ENCODE results near the gene WDR82.
A peak's percentile ranks its signal among the peaks of the same experiment; 100 is the strongest.

The WDR82 gene, protein sequence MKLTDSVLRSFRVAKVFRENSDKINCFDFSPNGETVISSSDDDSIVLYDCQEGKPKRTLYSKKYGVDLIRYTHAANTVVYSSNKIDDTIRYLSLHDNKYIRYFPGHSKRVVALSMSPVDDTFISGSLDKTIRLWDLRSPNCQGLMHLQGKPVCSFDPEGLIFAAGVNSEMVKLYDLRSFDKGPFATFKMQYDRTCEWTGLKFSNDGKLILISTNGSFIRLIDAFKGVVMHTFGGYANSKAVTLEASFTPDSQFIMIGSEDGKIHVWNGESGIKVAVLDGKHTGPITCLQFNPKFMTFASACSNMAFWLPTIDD

DNA sequence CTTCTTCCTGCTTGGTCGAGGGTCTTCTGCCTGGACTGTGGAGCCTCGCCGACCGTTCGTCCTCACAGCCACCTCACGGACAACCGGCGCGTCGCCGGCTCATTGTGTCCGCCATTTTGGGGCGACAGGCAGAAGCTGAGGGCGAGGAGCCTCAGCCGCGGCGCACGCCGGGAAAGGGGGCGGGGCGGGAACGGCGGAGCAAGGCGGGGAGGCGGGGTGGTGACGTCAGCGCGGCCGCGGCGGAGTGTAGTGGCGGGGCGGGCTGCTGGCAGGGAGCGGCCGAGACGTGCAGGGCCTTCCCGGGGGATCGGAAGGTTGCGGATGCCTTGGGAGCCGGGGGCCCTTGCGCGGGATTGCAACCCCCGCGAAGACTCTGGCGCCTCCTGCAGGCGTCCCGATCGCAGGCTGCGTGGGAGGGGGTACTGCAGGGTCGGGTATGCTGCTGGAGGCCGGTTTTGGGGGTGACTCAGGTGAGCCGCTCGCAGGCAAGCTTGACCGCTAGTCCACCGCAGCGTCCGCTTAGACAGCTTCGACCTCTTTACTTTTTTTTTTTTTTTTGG lies at the start of gene WDR82:
Gene WDR82, minus strand, starts transcription at position 140 of the 560 bp plus-strand sequence. CDS start 288 bp downstream, outside the sequence.
- peak; percentile 96 for DNase-seq

DNA sequence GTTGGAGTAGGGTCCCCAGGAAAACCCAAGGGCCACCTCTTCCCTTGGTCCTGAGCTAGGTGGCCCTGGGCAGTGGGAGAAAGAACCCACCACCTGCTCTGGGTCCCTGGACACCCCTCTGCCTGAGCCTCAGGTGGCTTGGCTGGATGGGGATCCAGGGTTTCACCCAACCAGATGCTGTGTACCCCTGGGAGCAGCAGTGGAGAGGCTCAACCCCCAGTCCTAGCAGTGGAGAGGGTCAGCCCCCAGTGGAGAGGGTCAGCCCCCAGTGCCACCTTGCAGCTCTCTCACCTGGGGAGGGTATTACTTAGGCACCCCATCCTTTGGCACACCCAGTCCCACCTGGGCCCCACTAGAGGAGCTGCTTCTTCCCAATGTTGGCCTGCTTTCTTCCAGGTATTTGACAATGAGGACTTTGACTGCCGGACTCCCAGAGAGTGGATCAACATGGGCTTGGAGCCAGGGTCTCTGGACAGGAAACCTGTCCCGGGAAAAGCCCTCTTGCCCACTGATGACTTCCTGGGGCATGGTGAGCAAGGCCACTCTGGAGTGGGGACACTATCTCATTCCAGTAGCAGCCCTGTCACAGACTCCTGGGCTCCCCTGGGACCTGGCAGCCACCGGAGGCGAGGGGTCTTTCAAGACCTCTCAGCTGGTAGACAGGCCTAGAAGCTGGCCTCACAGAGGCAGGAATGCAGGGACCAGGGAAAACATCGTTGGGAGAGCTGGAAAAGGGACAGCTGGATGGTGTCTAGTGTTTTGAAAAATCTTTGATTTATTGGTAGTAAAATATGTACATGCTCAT lies 49.2 kb upstream of the WDR82 start:
- no peak for DNase-seq

DNA sequence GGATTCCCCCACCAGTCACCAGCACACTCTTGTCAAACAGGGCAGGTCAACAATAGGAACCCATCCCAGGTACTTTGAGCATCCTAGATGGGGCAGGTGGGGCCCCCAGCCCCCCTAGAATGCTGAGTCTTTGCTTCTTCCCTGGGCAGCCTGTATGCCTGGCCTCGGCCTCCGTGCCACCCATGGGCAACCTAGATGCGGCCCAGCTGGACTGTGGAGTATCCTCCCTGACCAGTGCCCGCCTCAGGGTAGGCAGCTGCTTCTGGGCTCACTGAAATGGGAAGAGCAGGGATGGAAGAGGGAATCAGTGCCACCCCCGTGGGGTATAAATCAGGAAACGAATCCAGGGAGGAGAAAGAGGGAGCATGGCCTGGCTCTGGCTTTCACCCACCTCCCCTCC lies 48.5 kb upstream of the WDR82 start:
- no peak for DNase-seq

DNA sequence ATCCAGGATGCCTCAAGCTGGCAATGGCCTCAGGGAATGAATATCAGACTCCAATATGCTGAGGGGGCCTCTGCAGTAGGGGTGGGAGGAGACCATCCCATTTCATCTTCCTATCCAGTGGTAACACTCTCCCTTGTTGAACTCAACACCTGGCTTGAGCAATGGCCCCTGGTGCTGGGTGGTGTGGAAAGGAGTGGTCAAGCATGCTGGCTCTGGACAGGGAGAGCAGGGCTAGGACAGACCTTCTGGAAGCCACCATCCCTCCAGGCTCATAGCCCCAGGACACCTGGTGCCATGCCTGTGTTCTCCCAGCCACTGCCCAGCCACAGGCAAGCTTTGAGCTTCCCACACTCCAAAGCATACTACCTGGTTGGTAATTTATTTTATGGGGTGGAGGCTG lies 47.2 kb upstream of the WDR82 start:
- DNase-seq = no peak

DNA sequence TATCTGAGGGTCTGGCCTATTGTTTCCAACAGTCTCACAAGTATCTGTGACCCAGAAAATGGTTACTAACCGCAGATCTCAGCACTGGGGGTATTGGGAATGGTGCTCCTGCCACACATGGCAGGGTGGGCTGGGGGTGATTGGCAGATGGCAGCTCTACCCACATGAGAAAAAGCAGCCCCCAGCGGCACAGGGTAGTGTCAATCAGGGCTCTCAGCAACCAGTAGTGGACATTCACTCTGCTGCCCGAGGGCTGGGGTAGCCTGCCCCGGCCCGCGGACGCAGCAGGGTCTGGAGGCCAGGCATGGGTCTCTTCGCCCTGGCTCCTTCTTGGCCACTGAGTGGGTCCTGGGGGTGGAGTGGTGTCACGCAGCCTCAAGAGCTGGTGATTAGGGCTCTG lies 46.2 kb upstream of the WDR82 start:
- DNase-seq = no peak

DNA sequence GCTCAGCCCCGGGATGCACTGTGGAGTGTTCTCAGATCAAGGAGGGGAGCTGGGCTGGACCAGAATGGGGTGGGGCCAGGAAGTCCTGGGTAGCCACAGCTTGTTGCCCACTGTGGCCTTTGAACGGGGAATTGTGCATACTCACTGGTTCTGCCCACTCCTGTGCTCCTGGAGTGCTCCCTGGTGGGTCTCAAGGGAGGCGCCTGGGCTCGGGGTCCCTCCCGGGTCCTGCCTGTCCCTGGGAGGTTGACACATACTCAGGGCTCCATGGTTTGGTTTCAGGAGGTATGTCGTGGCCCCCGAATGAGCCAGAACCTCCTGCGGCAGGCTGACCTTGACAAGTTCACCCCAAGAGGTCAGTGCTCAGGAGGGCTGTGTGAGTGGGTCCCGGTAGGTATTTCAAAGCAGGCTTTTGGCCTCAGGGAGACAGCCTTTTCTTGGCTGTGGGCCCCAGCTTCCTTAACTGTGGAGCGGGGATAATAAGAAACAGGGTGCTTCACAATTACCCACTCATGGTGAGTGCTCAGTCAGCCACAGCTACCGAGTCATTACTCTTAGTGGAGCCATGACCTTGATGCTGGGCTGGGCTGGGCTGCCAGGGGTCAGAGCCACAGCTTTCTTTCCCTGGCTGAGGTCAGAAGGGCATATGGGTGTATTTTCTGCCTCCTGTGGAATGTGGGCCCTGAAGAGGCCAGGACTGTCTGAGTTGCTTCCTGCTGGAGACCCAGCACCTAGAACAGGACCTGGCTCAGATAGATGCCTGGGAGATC lies 45.3 kb upstream of the WDR82 start:
- DNase-seq = peak; percentile 19

DNA sequence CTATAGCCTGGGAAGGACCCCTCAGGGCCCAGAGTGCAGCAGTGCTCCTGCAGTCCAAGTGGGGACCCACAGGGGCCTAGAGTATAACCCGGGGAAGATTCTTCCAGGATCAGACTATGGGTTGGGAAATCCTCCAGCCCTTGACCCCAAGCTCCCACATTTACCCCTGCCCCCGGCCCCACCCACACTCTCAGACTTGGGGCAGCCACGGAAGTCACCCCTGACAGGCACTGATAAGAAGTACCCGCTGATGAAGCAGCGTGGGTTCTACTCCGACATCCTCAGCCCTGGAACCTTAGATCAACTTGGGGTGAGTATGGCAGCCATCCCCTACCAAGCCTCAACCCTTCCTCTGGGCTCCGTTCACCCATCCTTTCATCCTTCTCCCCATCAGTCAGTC lies 44.0 kb upstream of the WDR82 start:
- DNase-seq = no peak

DNA sequence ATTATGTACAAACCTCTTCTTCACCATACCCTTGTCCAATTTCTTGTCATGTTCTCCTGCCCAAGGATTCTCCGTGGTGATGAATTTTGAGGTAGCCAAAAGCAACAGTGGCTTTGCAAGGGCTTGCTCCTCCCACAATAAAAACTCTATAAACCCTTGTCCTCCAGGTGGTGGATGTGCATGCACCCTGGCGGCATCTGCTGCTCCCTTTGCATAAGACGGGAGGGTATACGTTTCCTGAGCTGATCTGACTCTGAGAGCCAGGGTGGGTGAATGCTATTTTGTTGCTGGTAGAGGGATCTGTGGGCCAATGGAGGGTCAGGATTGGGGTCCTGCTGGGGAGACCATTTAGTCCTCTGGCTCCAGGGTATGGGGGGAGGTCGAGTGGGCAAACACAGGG lies 43.0 kb upstream of the WDR82 start:
- DNase-seq = no peak

DNA sequence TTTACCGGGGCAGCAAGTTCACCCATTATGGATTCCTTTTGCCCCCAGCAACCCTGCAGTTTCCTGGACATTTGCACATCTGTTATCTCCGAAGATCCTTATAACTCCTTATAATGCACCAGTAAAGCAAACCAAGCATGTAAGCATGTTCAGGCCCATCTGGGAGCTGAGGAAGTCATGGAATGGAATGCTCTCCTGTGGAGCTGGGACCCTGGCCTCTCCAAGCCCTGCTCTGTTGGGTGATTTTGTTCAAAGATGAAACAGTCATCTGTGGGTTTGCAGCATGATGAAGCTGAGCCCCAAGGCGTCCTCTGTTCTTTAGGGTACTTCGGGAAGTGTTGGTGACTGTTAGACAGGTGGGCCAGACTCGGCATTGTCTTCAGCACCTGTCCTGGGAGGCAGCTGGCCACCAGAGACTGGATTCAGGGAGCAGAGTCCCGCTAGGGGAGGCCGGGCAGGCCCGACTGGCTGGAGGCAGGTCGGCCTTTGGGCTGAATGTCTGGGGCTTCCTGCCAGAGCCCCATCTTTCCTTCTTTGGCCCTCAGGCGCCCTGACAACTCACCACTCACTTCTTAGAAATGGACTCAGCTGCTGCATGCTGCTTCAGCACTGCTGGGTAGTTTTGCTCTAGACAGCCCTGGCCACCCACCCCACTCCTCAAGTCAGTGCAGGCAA lies 41.6 kb upstream of the WDR82 start:
- DNase-seq = no peak

DNA sequence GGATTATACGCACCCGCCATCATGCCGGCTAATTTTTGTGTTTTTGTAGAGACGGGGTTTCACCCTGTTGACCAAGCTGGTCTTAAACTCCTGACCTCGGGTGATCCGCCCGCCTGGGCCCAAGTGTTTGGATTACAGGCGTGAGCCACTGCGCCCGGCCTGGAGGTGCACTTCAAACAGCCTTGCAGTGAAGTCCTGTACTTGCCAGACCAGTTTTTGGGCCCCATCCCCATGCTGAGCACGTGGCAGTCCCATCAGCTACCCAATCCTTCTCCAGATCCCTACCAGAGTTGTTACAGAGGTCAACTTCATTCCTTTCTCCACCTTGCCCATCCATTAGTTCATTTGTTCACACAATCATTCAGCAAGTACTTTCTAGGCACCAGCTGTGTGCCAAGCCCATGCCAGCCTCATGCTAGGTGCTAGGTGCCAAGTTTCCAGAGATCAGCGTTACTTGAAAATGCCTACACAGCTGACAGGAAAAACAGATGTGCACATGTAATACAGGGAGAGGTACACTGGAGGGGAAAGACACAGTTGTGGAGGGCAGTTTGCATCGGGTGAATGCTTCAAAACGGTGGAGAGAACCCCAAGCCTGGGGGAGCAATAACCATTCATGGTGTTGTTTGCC lies 39.9 kb upstream of the WDR82 start:
- peak; percentile 47 for DNase-seq

DNA sequence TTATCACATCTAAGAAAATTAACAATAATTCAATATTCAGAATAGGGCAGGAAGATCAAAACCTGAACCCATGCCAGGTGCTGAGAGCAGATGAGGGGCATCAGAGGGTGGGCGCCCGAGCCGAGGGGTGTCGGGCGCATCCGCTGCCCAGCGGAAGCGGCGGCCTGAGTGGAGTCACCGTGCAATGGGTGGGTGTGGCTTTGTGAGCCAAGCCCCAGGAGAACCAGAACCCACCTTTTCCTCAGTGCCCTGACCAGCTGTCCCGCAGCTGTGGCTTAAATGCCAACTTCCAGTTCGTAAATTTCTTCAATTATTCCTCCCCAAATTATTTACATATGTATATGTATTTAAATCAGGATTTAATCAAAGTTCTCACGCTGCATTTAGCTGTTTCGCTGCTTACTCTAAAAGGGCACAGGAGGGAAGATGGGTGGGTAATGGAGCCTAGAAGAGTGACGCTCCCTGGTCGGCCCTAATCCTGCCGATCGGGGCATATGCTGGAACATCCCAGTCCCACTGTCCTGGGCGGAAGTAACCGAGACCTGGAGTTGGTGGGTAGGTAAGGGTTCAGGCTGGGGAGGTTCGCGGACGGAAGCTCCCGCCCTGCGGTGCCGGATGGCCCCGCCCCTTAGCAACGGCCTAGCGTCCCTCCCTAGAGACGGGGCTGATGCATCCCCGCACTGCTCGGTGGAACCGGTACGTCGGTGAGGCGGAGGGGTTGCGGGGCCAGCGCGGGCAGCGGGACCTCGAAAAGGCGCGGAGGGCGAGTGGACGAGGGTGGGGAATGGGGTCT lies 39.0 kb upstream of the WDR82 start:
- DNase-seq = no peak

DNA sequence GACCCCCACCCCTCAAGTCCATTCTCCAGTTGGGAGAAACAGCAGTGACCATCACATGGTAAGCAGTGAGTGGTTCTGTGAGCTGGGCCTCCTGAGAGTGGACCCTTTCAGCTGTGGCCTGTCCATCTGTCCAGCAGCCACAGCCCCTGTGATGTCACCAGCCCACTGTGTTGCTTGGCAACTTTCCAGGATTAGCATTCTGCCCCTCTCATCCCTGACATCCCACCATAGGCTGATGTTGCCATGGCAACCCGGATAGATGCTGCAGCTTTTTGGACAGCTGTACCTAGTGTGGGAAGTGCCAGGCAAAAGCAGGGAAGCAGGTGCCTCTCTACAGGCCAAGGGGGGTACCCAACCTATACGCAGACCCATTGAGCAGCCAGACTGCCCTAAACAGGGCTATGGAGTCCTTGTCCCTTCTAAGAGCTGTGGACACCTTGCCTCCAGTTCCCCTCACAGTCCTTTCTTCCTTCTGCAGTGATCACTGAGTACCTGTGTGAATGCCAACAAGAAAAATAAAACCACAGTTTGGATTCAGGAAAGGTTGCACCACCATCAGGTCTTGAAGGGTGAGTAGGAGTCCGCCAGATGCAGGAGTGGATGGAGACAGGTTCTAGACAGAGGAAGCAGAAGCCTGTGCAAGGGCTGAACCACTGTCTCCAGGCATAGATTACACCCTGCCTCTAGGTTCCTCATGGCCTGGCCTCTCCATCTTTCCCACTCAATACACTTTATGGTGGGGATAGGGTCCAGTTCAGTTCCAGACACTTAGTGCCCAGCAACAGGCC lies 37.7 kb upstream of the WDR82 start, which contains the start of gene DNAH1:
Gene DNAH1, plus strand, starts transcription at position 343 of the 788 bp plus-strand sequence. CDS start 6,124 bp downstream, outside the sequence.
- DNase-seq = no peak

DNA sequence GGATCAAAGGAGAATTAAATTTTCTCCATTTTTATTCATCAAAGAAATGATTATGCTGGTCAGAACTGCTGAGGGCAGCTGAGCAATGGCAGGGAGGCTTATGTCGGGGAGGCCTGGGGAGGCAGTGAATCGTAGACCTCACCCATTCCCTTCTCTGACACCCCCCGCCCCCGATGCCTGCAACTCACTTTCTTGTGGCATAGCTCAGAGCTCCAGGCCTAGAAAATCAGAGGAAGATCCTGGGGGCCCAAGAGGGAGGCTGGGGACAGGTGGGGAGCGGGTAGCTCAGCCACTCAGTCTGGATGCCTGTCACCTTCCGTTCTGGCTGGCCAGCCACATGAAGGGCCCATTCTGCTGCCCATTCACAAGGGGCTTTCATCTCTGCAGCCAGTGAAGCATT lies 36.6 kb upstream of the WDR82 start:
- no peak for DNase-seq

DNA sequence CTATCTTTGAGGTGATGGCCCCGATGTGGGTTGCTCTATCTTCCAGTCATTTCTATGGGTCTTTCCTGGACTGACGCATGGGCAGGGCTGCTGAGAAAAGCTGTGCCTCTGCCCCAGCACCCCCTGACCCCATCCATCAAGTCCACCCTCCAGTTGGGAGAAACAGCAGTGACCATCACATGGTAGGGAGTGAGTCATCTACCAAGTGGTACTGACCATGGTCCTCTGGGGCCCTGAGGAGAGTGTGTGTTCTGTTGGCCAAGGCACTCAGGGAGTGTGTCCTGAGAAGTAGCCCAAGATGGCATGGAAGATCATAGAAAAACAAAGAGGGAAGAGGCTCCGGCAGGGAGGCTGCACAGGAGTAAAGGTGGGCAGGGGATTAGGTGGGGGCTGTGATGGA lies 36.0 kb upstream of the WDR82 start:
- no peak for DNase-seq

DNA sequence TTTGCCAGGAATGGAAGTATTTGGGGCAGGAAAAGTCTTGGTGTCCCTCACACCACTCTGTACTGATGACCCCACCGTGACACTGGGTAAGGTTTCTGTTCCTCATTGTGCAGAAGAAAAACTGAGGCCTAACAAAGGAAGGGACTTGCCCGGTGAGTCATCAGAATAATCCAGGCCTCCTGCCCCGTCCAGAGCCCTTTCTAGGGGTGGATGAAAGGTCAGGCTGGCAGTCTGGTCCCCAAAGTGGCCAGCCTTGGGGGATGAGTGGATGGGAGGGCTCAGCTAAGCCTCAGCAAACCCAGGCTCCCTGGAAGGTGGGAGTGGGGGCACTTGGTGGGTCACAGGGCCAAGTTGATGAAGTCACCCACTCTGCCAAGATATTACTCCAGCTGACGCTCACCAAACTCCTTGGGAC lies 35.3 kb upstream of the WDR82 start:
- DNase-seq = peak; percentile 89

DNA sequence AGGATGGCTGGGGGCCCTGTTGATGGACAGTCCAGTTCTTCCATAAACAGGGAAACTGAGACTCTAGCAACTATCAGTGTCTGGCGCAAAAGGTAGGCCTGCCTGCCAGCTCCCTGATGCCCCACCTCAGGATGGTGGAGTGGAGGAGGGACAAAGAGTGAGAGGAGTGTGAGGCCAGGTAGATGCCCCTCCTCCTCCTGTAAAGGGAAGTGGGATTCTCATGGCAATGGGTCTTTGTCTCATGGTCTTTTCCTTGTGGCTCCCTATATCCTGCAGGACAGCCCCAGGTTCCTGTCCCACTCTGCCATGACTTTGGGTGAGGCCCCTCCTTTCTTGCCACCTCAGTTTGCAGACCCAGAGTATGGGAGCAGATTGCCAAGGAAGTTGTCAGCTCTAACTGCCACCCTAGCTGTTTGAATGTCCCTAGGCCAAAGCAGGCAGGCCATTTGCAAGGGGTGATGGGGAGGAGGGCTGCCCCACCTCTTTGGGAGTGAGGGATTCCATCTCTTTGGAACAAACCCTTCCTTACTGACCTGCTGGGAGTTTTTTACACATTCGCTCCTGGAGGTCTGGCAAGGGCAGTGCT lies 34.8 kb upstream of the WDR82 start:
- peak; percentile 68 for DNase-seq

DNA sequence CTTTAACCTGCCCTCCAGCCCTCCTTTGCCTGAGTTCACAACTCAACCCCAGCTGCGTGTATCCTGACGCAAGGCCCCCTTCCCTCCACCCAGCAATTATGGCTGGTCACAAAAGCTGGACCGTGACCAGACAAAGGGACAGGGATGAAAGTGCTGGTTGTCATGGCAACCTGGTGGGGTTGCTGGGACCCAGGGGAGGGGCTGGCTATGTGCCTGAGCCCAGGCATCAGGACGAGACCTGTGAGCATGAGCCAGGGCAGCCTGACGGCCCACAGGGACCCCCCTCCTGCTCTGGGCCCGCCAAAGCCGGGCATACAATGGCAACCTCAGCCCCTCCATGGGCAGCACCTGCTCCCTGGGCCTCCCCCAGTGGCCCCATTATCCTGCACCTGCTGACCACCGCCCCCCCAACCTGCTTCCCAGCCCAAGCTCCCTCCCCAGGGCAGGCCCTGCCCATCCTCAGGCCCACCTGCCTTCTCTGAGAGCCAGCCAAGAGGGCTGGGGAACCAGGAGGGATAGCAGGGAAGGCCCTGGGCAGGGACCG lies 33.2 kb upstream of the WDR82 start:
- DNase-seq = no peak

DNA sequence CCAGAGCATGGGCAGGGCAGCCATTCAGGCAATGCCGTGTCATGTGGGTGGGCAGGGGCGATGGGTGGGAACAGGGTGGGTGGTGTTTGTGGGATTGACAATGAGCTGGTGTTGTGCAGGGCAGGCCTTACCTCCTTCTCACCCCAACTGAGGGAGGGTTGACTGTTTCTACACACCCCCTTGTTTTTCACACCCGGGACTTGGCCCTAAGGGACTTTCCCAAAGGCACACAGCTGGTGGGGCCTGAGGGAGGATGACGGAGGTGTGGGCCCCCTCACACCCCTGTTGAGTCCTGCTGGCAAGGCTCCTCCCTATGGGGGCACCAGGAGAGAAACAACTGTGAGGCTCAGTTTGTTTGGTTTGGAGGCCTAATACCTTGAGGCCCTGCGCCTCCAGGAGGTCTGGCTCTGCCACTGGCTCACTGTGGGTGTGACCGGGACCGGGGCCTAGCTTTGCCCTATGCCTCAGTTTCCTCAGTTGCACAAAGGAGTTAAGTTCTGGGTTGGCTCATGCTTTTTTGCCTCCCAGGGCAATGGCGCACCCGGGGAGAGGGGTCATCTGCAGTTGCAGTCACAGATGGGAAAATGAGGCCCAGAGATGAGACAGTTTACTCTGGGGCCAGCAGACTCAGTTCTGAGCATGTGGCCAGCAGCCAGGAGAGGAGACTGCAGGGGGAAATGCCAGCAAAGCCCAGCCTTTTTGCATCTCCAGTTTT lies 32.6 kb upstream of the WDR82 start:
- DNase-seq = peak; percentile 58

DNA sequence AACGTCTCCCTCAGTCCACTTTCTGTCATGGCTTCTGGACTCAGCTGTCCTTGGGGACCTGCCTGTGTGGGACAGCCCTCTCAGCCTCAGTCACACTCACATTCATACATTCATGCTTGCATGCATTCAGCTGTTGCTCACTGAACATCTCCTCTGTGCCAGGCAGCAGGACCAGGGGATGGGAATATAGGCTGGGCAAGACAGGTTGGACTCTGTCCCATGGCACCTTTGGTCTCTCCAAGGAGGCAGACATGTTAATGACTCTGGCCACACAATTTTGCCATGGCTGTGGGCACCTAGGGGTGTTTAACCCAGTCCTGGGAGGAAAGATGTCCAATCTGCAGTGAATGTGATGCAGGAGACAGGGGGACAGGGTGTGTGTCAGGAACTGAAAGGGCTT lies 29.9 kb upstream of the WDR82 start:
- no peak for DNase-seq
